Tibial nerve (tissue), 4 donors: ENCODE results near the gene MEIS1. TPM values are rescaled to one million over a fixed set of nuclear protein-coding genes. Genes with fewer than 3 reads are reported as not detected.

ENCODE experiments used
- DNase-seq, 2 donors: peaks; one replicate each; pipeline ENCODE4 v3.0.0-alpha.2; 2019; ENCODE audit warnings: low spot score in 2 of 2
- H3K27ac ChIP-seq, 4 donors: fragments of 200-600 bp; sonication (generic) in 3 of 4; one replicate each; pipeline ENCODE4 v1.5.1; 2017 to 2019; ENCODE audit warnings: mild to moderate bottlenecking in 1 of 4
- H3K27me3 ChIP-seq, 2 donors: fragments of 200-600 bp; sonication (generic) in 1 of 2; one replicate each; pipeline versions ENCODE4 v1.5.1 to v1.6.0; 2017 to 2019
- H3K36me3 ChIP-seq, 3 donors: fragments of 200-600 bp; sonication (generic); one replicate each; pipeline ENCODE4 v1.5.1; 2018 to 2019
- H3K4me1 ChIP-seq, 4 donors: fragments of 200-600 bp; sonication (generic) in 3 of 4; one replicate each; pipeline ENCODE4 v1.5.1; 2017 to 2019
- H3K4me3 ChIP-seq, 4 donors: fragments of 200-600 bp; sonication (generic) in 3 of 4; one replicate each; pipeline ENCODE4 v1.5.1; 2017 to 2019; ENCODE audit warnings: mild to moderate bottlenecking in 1 of 4, moderate library complexity in 1 of 4
- H3K9me3 ChIP-seq, 4 donors: fragments of 200-600 bp; sonication (generic) in 3 of 4; one replicate each; pipeline ENCODE4 v1.5.1; 2017 to 2019
- CTCF ChIP-seq, 5 experiments: fragments of 200-600 bp in 3 of 5; fragments of 450-650 bp in 2 of 5; sonication (generic) in 3 of 5; IDR thresholded peaks; one replicate each; pipeline ENCODE4 v1.5.1; 2016 to 2019; ENCODE audit warnings: antibody characterized with exemption in 5 of 5, mild to moderate bottlenecking in 3 of 5, moderate library complexity in 2 of 5
- EP300 ChIP-seq, 2 donors: sonication (generic); formaldehyde crosslinking; IDR thresholded peaks; one replicate each; pipeline ENCODE4 v1.6.1; 2017; ENCODE audit warnings: antibody characterized with exemption in 2 of 2, mild to moderate bottlenecking in 1 of 2
- POLR2A ChIP-seq, 2 donors: fragments of 450-650 bp; IDR thresholded peaks; one replicate each; pipeline ENCODE4 v1.6.1; 2017; ENCODE audit warnings: antibody characterized with exemption in 2 of 2, mild to moderate bottlenecking in 2 of 2, moderate library complexity in 2 of 2
- WGBS, 2 donors: methylation state at CpG; one replicate each; pipeline ENCODE4 v1.1.5; 2018; 5-methylcytosine and 5-hydroxymethylcytosine counted together
- total RNA-seq, 4 donors: library from RNA; depleted of rRNA; stranded (reverse); fragments of >200 nt; gene quantifications; one replicate each; pipeline ENCODE4 v1.1.0, GENCODE V29; 2016

The MEIS1 gene
- total RNA-seq, 4 donors from 2014 or later: 9.0 to 18.4 (median 12.5) TPM

GRCh38 chr2:66578687-66579106, 143.8 kb downstream of the MEIS1 start:
- TF ChIP-seq EP300 (IDR thresholded peaks at IDR 0.05) (no peak), POLR2A (IDR thresholded peaks at IDR 0.05) (no peak), CTCF (IDR thresholded peaks at IDR 0.05) (no peak)
- Histone ChIP-seq H3K9me3 (no peaks in the 10 kb centered on the region), H3K4me1 (peaks cover 0 to 75% (median 29%) of the 10 kb centered on the region in 4 donors), H3K4me3 (no peak overlapping the region), H3K36me3 (no peaks in the 10 kb centered on the region), H3K27me3 (peaks cover 0 to 91% of the 10 kb centered on the region in 2 donors), H3K27ac (no peak overlapping the region)
- no peak for DNase-seq
- 13 to 20% methylated on average over 10 of the region's 10 CpGs for WGBS, 2 donors

DNA sequence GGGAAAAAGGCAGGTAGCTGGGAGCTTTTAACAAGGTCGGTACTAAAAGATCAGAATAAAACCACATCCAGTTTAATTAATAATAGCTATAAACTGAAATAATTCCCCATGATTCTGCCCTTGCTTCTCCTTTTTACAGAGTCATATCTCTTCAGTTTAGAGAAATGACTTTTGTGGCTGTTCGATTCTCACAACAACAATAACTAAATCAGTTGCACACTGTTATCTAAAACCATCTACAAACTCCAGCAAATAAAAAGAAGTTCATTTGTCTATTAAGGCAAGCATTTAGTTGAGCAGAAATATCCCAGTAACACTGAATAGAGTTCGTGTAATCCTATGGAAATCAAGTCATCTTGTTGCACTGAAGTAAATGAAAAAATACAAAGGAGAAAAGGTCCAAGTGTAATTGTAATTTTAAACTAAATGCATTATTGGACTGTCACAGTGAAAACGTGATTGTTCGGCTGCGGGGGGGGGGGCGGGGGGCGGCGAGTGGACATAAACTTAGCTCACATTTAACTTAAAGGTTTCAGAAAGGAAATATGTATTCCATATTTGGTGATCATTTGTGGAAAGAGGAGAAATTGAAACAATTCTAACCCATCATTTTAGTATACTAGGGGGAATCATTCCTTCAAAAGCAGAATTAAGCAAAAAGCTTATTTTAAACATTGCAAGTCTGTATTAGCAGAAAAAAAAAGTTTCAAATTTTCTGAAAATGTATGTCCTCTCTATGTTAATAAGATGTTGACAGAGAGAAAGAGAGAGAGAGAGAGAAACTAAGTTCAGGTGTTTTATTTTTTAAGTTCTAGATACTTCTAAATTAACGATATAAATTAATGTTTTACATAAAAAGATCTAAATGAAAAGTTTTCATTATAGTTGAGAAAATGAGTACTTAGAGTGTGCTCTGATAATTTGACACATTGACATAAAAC, 144.5 kb downstream of the MEIS1 start:
- DNase-seq: no peak
- H3K4me1 ChIP-seq: peaks cover 0 to 76% (median 29%) of the 10 kb centered on the region in 4 donors
- no peaks in the 10 kb centered on the region for H3K9me3 ChIP-seq
- peaks cover 0 to 95% of the 10 kb centered on the region in 2 donors for H3K27me3 ChIP-seq
- WGBS, 2 donors: 17 to 18% methylated on average over 10 of the region's 10 CpGs
- no peak overlapping the region for H3K4me3 ChIP-seq
- no peak overlapping the region for H3K27ac ChIP-seq
- H3K36me3 ChIP-seq: no peaks in the 10 kb centered on the region
- TF ChIP-seq CTCF (IDR thresholded peaks at IDR 0.05) (no peak), EP300 (IDR thresholded peaks at IDR 0.05) (no peak), POLR2A (IDR thresholded peaks at IDR 0.05) (no peak)

- H3K9me3 ChIP-seq: no peaks in the 10 kb centered on the region
- TF ChIP-seq CTCF (IDR thresholded peaks at IDR 0.05): no peak
- no peak for TF ChIP-seq EP300 (IDR thresholded peaks at IDR 0.05)
- no peak for TF ChIP-seq POLR2A (IDR thresholded peaks at IDR 0.05)
- 15 to 20% methylated on average over 10 of the region's 10 CpGs for WGBS, 2 donors
- H3K36me3 ChIP-seq: no peaks in the 10 kb centered on the region
- H3K27me3 ChIP-seq: peaks cover 0 to 100% of the 10 kb centered on the region in 2 donors
- H3K4me1 ChIP-seq: peaks cover 0 to 69% (median 28%) of the 10 kb centered on the region in 4 donors
- DNase-seq: no peak
- H3K4me3 ChIP-seq: no peak overlapping the region
- peak overlapping the region in 1 of 4 donors; percentile 61 for H3K27ac ChIP-seq
Measured at GRCh38 chr2:66580166-66581049, 145.5 kb downstream of the MEIS1 start.

DNA sequence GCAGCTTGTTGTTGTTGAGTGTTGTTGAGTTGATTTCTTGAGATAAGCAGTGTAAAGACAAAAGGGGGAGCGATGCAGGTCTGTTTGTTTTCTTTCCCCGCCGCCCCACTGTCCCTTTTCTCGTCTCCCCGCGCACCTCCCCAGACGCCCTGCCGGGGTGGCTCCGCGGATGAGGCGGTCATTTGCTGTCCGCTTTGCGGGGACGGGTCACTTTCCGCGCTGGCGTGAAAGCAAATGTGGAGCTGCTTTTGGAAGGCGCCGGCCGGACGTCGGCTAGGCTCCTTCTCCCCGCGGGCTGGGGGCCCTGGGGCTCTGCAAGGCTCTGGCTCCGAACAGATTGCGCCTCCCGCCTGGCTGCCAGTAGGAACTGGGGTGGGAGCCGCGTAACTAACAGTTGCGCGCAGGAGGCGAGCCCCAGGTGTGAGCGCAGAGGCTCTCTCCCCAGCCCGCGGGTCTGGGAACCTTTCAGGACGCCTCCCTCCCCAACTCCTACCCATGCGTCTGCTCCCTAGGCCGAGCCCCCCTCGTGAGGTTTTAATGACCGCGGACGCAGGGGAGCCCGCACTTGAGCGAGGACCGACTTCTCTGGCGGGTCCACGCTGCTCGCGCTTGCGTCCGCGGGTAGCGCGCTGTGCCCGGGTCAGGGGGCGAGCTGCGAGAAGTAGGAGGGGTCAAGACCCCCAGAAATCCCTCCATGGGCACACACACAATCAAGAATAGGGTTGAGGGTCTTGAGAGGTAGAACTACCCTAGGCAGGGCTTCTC, 146.6 kb downstream of the MEIS1 start:
- TF ChIP-seq EP300 (IDR thresholded peaks at IDR 0.05) (no peak), CTCF (IDR thresholded peaks at IDR 0.05) (no peak), POLR2A (IDR thresholded peaks at IDR 0.05) (no peak)
- no peak for DNase-seq
- peak overlapping the region; percentile 16 to 61 (median 38) for H3K27ac ChIP-seq
- no peaks in the 10 kb centered on the region for H3K36me3 ChIP-seq
- 4 to 12% methylated on average over 51 of the region's 57 CpGs for WGBS, 2 donors
- peaks cover 0 to 58% (median 17%) of the 10 kb centered on the region in 4 donors for H3K4me1 ChIP-seq
- peak overlapping the region; percentile 2 to 12 (median 6) for H3K4me3 ChIP-seq
- peaks cover 0 to 97% of the 10 kb centered on the region in 2 donors for H3K27me3 ChIP-seq
- H3K9me3 ChIP-seq: no peaks in the 10 kb centered on the region
